GM23338 (cell line): ENCODE results near the gene MLH1. TPM values are rescaled to one million over a fixed set of nuclear protein-coding genes. Genes with fewer than 3 reads are reported as not detected.

Experiments
- ATAC-seq: fragments of 200-7000 bp; cut with Tn5 transposase; 3 replicates; pipeline ENCODE4 v1.9.1; 2020
- DNase-seq: peaks from one replicate; pipeline ENCODE4 v3.0.0-alpha.2; 2015; ENCODE audit warnings: low spot score
- H2AFZ ChIP-seq: fragments of 200-600 bp; sonication (generic); 2 replicates; pipeline ENCODE4 v1.8.0; 2016; ENCODE audit warnings: antibody characterized with exemption, mild to moderate bottlenecking, moderate library complexity
- H3F3A ChIP-seq: fragments of 200-600 bp; sonication (generic); replicated peaks from 2 replicates; pipeline ENCODE4 v1.8.0; 2017; ENCODE audit warnings: antibody characterized with exemption, mixed run types, low read depth
- H3K27ac ChIP-seq: fragments of 200-600 bp; sonication (generic); 2 replicates; pipeline ENCODE4 v1.6.1; 2016; ENCODE audit warnings: low read depth
- H3K27me3 ChIP-seq: fragments of 200-600 bp; sonication (generic); 2 replicates; pipeline ENCODE4 v1.8.0; 2016; ENCODE audit warnings: mild to moderate bottlenecking, mixed run types, moderate library complexity; ENCODE audit not compliant: insufficient read depth
- H3K36me3 ChIP-seq: fragments of 200-600 bp; sonication (generic); 2 replicates; pipeline ENCODE4 v1.8.0; 2016; ENCODE audit warnings: mild to moderate bottlenecking; ENCODE audit not compliant: insufficient read depth
- H3K4me1 ChIP-seq: fragments of 200-600 bp; sonication (generic); 2 replicates; pipeline ENCODE4 v1.8.0; 2016; ENCODE audit warnings: mild to moderate bottlenecking, moderate library complexity; ENCODE audit not compliant: insufficient read depth
- H3K4me2 ChIP-seq: fragments of 200-600 bp; sonication (generic); 2 replicates; pipeline ENCODE4 v1.7.1; 2017; ENCODE audit warnings: mixed run types
- H3K4me3 ChIP-seq: fragments of 200-600 bp; sonication (generic); 2 replicates; pipeline ENCODE4 v1.6.1; 2016; ENCODE audit warnings: mixed run types
- H3K79me2 ChIP-seq: fragments of 200-600 bp; sonication (generic); replicated peaks from 2 replicates; pipeline ENCODE4 v1.8.0; 2017; ENCODE audit warnings: mild to moderate bottlenecking; ENCODE audit not compliant: insufficient read depth
- H3K9me2 ChIP-seq: fragments of 200-600 bp; sonication (generic); 2 replicates; pipeline ENCODE4 v1.8.0; 2017; ENCODE audit not compliant: insufficient read depth
- H4K20me1 ChIP-seq: fragments of 200-600 bp; sonication (generic); replicated peaks from 2 replicates; pipeline ENCODE4 v1.8.0; 2017; ENCODE audit warnings: mild to moderate bottlenecking; ENCODE audit not compliant: insufficient read depth
- H3K27ac Mint-ChIP-seq: 2 replicates; pipeline ENCODE4 v1.8.0; 2020; ENCODE audit warnings: inconsistent platforms, mild to moderate bottlenecking, moderate library complexity, mixed read lengths
- H3K27me3 Mint-ChIP-seq: 3 replicates; pipeline ENCODE4 v1.8.0; 2022; ENCODE audit warnings: low read depth, mild to moderate bottlenecking, moderate library complexity, mixed read lengths, inconsistent platforms; ENCODE audit not compliant: insufficient read depth, poor library complexity
- H3K36me3 Mint-ChIP-seq: 3 replicates; pipeline ENCODE4 v1.8.0; 2021; ENCODE audit warnings: low read depth, mild to moderate bottlenecking, inconsistent platforms, moderate library complexity, mixed read lengths
- H3K4me1 Mint-ChIP-seq: 3 replicates; pipeline ENCODE4 v1.8.0; 2020; ENCODE audit warnings: mild to moderate bottlenecking, inconsistent platforms, mixed read lengths
- H3K4me3 Mint-ChIP-seq: 3 replicates; pipeline ENCODE4 v1.8.0; 2021; ENCODE audit warnings: moderate library complexity, mild to moderate bottlenecking, inconsistent platforms, mixed read lengths
- H3K9me3 Mint-ChIP-seq: 3 replicates; pipeline ENCODE4 v1.8.0; 2020; ENCODE audit warnings: moderate library complexity, mild to moderate bottlenecking, inconsistent platforms, mixed read lengths
- EZH2 ChIP-seq: fragments of 200-600 bp; sonication (generic); IDR thresholded peaks from one replicate; pipeline ENCODE4 v1.8.0; 2017; ENCODE audit warnings: antibody characterized with exemption, mild to moderate bottlenecking, low read depth; ENCODE audit not compliant: unreplicated experiment
- EZH2phosphoT487 ChIP-seq: fragments of 200-600 bp; sonication (generic); IDR thresholded peaks from one replicate; pipeline ENCODE4 v1.8.1; 2018; ENCODE audit warnings: antibody characterized with exemption; ENCODE audit not compliant: unreplicated experiment
- JUNB ChIP-seq: IDR thresholded peaks from one replicate; pipeline ENCODE4 v1.6.1; 2016; ENCODE audit warnings: antibody characterized with exemption; ENCODE audit not compliant: unreplicated experiment
- NANOG ChIP-seq: IDR thresholded peaks from 2 replicates; pipeline ENCODE4 v1.6.1; 2016; ENCODE audit warnings: antibody characterized with exemption, borderline replicate concordance
- ZNF114 ChIP-seq: fragments of 250-450 bp; sonication (Bioruptor Pico); IDR thresholded peaks from 2 replicates; pipeline ENCODE4 v1.5.0; 2020; ENCODE audit warnings: mild to moderate bottlenecking, moderate library complexity
- polyA plus RNA-seq: library from polyadenylated mRNA; unstranded; fragments of >200 nt; fragmentation: Nextera tagmentation; extraction: Ambion mirVana; gene quantifications from 2 replicates; pipeline ENCODE4 v1.2.1, GENCODE V29; 2016
- total RNA-seq: library from RNA; depleted of rRNA; stranded (reverse); fragments of >200 nt; shearing (Covaris generic); gene quantifications from 2 replicates; pipeline ENCODE4 v1.2.3, GENCODE V29; 2014
- TF ChIP-seq, protein P1 (sequence below): fragments of 250-450 bp; sonication (Bioruptor Pico); IDR thresholded peaks from 2 replicates; pipeline ENCODE4 v1.5.0; 2020; ENCODE audit warnings: mild to moderate bottlenecking, moderate library complexity
- TF ChIP-seq, protein P2 (sequence below), 2 experiments: fragments of 200-600 bp in 1 of 2; sonication (generic) in 1 of 2; conservative IDR thresholded peaks; 2 replicates each; pipeline versions ENCODE4 v1.5.1 to v1.6.1; 2016 to 2017; ENCODE audit warnings: antibody characterized with exemption in 2 of 2, low read depth in 2 of 2, mild to moderate bottlenecking in 2 of 2, moderate library complexity in 1 of 2
- TF ChIP-seq, protein P3 (sequence below): IDR thresholded peaks from 2 replicates; pipeline ENCODE4 v1.6.1; 2016; ENCODE audit warnings: antibody characterized with exemption

Gene MLH1
- total and polyA plus RNA-seq, 2 experiments from 2014 or later = 31.7 to 58.0 TPM

DNA sequence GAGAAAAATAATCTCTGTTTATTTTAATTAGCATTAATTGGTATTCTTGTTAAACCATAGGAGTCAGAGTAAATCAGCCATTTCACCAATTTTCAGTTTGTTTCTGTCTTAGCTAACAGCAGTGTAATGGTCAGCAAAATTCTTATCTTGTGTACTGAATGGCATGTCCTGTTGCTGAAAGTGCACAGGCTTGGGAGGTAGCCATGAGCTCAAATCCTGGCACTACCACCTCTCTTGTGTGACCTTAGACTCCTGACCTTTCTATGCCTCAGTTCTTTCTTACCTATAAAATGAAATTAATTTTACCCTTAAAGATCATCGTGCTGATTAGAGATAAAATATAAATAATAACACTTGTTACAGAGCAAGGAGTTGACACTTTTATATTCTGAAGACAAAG lies 35.8 kb downstream of the MLH1 start:
- H3K36me3 ChIP-seq = peaks cover 33% of the 10 kb centered on the region
- Mint-ChIP-seq H3K36me3 (peaks cover 70% of the 10 kb centered on the region), H3K27ac (no peak overlapping the region), H3K27me3 (peaks cover 2% of the 10 kb centered on the region), H3K9me3 (peaks cover 2% of the 10 kb centered on the region; the same call in 2 of the 3 replicates), H3K4me1 (no peaks in the 10 kb centered on the region), H3K4me3 (no peak overlapping the region)
- H3F3A ChIP-seq = no peaks in the 10 kb centered on the region
- H3K4me2 ChIP-seq = no peak overlapping the region
- no peaks in the 10 kb centered on the region for H3K9me2 ChIP-seq
- H3K27ac ChIP-seq = no peak overlapping the region; the same call in 1 of the 2 replicates
- H3K27me3 ChIP-seq = no peaks in the 10 kb centered on the region
- no peak for ATAC-seq
- DNase-seq = no peak
- H2AFZ ChIP-seq = no peak overlapping the region
- H3K4me1 ChIP-seq = no peaks in the 10 kb centered on the region
- no peak overlapping the region for H3K4me3 ChIP-seq
- H4K20me1 ChIP-seq = peaks cover 11% of the 10 kb centered on the region; the same call in 1 of the 2 replicates
- no peaks in the 10 kb centered on the region for H3K79me2 ChIP-seq
- TF ChIP-seq NANOG (no peak), ZNF114 (CRISPR knock-in tag) (no peak), EZH2 (no peak), JUNB (no peak), EZH2phosphoT487 (no peak)
- TF ChIP-seq, protein P1, sequence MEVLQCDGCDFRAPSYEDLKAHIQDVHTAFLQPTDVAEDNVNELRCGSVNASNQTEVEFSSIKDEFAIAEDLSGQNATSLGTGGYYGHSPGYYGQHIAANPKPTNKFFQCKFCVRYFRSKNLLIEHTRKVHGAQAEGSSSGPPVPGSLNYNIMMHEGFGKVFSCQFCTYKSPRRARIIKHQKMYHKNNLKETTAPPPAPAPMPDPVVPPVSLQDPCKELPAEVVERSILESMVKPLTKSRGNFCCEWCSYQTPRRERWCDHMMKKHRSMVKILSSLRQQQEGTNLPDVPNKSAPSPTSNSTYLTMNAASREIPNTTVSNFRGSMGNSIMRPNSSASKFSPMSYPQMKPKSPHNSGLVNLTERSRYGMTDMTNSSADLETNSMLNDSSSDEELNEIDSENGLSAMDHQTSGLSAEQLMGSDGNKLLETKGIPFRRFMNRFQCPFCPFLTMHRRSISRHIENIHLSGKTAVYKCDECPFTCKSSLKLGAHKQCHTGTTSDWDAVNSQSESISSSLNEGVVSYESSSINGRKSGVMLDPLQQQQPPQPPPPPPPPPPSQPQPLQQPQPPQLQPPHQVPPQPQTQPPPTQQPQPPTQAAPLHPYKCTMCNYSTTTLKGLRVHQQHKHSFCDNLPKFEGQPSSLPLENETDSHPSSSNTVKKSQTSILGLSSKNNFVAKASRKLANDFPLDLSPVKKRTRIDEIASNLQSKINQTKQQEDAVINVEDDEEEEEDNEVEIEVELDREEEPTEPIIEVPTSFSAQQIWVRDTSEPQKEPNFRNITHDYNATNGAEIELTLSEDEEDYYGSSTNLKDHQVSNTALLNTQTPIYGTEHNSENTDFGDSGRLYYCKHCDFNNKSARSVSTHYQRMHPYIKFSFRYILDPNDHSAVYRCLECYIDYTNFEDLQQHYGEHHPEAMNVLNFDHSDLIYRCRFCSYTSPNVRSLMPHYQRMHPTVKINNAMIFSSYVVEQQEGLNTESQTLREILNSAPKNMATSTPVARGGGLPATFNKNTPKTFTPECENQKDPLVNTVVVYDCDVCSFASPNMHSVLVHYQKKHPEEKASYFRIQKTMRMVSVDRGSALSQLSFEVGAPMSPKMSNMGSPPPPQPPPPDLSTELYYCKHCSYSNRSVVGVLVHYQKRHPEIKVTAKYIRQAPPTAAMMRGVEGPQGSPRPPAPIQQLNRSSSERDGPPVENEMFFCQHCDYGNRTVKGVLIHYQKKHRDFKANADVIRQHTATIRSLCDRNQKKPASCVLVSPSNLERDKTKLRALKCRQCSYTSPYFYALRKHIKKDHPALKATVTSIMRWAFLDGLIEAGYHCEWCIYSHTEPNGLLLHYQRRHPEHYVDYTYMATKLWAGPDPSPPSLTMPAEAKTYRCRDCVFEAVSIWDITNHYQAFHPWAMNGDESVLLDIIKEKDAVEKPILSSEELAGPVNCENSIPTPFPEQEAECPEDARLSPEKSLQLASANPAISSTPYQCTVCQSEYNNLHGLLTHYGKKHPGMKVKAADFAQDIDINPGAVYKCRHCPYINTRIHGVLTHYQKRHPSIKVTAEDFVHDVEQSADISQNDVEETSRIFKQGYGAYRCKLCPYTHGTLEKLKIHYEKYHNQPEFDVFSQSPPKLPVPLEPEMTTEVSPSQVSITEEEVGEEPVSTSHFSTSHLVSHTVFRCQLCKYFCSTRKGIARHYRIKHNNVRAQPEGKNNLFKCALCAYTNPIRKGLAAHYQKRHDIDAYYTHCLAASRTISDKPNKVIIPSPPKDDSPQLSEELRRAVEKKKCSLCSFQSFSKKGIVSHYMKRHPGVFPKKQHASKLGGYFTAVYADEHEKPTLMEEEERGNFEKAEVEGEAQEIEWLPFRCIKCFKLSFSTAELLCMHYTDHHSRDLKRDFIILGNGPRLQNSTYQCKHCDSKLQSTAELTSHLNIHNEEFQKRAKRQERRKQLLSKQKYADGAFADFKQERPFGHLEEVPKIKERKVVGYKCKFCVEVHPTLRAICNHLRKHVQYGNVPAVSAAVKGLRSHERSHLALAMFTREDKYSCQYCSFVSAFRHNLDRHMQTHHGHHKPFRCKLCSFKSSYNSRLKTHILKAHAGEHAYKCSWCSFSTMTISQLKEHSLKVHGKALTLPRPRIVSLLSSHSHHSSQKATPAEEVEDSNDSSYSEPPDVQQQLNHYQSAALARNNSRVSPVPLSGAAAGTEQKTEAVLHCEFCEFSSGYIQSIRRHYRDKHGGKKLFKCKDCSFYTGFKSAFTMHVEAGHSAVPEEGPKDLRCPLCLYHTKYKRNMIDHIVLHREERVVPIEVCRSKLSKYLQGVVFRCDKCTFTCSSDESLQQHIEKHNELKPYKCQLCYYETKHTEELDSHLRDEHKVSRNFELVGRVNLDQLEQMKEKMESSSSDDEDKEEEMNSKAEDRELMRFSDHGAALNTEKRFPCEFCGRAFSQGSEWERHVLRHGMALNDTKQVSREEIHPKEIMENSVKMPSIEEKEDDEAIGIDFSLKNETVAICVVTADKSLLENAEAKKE (CRISPR knock-in tag) = no peak
- TF ChIP-seq, protein P2, sequence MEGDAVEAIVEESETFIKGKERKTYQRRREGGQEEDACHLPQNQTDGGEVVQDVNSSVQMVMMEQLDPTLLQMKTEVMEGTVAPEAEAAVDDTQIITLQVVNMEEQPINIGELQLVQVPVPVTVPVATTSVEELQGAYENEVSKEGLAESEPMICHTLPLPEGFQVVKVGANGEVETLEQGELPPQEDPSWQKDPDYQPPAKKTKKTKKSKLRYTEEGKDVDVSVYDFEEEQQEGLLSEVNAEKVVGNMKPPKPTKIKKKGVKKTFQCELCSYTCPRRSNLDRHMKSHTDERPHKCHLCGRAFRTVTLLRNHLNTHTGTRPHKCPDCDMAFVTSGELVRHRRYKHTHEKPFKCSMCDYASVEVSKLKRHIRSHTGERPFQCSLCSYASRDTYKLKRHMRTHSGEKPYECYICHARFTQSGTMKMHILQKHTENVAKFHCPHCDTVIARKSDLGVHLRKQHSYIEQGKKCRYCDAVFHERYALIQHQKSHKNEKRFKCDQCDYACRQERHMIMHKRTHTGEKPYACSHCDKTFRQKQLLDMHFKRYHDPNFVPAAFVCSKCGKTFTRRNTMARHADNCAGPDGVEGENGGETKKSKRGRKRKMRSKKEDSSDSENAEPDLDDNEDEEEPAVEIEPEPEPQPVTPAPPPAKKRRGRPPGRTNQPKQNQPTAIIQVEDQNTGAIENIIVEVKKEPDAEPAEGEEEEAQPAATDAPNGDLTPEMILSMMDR (conservative IDR thresholded peaks at IDR 0.05; ENCODE audit: low read depth in 2 of 2) = no peak
- TF ChIP-seq, protein P3, sequence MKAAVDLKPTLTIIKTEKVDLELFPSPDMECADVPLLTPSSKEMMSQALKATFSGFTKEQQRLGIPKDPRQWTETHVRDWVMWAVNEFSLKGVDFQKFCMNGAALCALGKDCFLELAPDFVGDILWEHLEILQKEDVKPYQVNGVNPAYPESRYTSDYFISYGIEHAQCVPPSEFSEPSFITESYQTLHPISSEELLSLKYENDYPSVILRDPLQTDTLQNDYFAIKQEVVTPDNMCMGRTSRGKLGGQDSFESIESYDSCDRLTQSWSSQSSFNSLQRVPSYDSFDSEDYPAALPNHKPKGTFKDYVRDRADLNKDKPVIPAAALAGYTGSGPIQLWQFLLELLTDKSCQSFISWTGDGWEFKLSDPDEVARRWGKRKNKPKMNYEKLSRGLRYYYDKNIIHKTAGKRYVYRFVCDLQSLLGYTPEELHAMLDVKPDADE = no peak
